Left colon (tissue), 2 donors: ENCODE measurements around the gene TROAP. TPM values are rescaled to one million over a fixed set of nuclear protein-coding genes. Genes with fewer than 3 reads are reported as not detected.
"Not testable (repeated sequence)": the region's sequence is repeated elsewhere in the genome, so short reads cannot be mapped to it uniquely, and the experiment has no call there.

Source experiments
- ATAC-seq: fragments of 200-7000 bp; cut with Tn5 transposase; one replicate; pipeline ENCODE4 v1.9.1; 2020; ENCODE audit warnings: mild to moderate bottlenecking, moderate library complexity
- DNase-seq, 2 donors: peaks; one replicate each; pipeline ENCODE4 v3.0.0-alpha.2; 2020
- intact Hi-C, 2 donors: fragments of 100-400 bp; cut with DNase I in 1 of 2; cut with micrococcal nuclease in 1 of 2; formaldehyde crosslinking; loops; one replicate each; pipeline versions ENCODE4 v1.11.2 to v1.14.0; 2022; cut with DNase I, micrococcal nuclease
- long read RNA-seq: library from polyadenylated mRNA; unstranded; transcript quantifications from one replicate; pipeline ENCODE4 v2.0.0, GENCODE V29; 2021
- total RNA-seq, 2 donors: library from RNA; stranded (reverse); fragmentation: NEBNext Ultra II Directional; extraction: Animal tissue kit (Norgen Biotek cat#: 25700); gene quantifications; one replicate each; pipeline ENCODE4 v1.2.1, GENCODE V29; 2021
- donor health status: DM: no; HTN: no; CAD: no.
- donor health status: DM: yes; HTN: yes; CAD: no.

TROAP gene, protein sequence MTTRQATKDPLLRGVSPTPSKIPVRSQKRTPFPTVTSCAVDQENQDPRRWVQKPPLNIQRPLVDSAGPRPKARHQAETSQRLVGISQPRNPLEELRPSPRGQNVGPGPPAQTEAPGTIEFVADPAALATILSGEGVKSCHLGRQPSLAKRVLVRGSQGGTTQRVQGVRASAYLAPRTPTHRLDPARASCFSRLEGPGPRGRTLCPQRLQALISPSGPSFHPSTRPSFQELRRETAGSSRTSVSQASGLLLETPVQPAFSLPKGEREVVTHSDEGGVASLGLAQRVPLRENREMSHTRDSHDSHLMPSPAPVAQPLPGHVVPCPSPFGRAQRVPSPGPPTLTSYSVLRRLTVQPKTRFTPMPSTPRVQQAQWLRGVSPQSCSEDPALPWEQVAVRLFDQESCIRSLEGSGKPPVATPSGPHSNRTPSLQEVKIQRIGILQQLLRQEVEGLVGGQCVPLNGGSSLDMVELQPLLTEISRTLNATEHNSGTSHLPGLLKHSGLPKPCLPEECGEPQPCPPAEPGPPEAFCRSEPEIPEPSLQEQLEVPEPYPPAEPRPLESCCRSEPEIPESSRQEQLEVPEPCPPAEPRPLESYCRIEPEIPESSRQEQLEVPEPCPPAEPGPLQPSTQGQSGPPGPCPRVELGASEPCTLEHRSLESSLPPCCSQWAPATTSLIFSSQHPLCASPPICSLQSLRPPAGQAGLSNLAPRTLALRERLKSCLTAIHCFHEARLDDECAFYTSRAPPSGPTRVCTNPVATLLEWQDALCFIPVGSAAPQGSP
- 10 to 100 TPM in 1 of 2 donors, 1 to 10 TPM in 1; 4.9 to 12.4 TPM for total RNA-seq
- long read RNA-seq, partial matches to known transcripts, result 1 of 2 reads
- long read RNA-seq, other reads (novel, unspliced or antisense), result 1 of 2 reads

DNA sequence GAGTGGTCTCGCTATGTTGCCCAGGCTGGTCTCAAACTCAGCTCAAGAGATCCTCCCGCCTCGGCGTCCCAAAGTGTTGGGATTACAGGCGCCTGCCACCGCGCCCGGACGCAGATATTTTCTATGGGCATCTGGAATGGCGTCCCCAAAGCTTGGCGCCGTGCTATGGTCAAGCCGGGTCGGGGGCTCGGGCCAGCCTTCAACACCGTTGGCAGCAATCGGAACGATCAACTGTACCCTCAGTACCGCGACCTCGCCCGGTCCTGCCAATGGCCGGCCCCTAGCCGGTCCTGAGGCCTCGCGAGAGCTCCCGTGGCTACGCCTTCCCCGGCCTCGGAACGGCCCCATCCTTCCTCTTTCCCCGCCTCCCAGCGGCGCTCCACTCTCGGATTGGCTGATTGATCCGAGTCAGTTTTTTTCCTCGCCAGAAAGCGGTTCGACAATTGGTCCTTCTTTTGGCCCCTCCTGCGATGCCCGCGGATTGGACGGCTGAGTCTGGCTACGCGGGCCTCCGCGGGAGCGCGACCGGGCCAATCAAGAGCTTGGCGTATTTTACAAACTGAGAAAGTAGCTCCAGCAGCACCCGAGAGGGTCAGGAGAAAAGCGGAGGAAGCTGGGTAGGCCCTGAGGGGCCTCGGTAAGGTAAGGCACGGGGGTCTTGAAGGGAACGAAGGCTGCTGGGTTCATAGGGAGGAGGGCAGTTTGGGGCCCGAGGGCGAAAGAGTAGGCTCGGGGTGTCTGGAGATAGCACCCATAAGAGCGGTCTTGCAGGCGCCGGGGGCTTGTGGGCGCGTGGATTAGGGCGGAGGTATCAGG is at the start of gene TROAP:
TROAP (plus strand) TSS at position 548 of the 816 bp plus-strand sequence. CDS start 354 bp downstream, outside the sequence.
- intact Hi-C loops, result no loop called here
- peak; percentile 97 to 98 for DNase-seq
- peak; percentile 99 for ATAC-seq

DNA sequence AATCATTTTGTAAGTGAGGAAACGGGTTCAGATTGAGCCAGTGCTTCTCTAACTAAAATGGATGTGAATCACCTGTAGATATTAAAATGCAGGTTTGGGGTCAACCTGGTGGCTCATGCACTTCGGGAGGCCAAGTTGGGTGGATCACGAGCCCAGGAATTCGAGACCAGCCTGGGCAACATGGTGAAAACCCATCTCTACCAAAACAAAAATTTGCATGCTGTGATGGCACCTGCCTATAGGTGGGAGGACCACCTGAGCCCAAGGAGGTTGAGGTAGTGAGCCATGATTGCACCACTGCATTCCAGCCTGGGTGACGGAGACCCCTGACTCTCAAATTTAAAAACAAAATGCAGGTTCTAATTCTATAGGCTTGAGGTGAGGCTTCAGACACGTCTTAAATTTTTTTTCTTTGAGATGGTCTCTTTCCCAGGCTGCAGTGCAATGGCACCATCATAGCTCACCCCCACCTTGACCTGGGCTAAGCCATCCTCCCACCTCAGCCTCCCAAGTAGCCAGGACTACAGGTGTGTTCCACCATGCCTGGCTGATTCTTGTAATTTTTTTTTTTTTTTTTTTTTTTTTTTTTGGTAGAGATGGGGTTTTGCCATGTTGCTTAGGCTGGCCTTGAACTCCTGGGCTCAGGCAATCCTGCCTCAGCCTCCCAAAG is 49.2 kb upstream of the TROAP start:
- ATAC-seq (no peak), DNase-seq (no peak)
- intact Hi-C loops, result no loop called here

DNA sequence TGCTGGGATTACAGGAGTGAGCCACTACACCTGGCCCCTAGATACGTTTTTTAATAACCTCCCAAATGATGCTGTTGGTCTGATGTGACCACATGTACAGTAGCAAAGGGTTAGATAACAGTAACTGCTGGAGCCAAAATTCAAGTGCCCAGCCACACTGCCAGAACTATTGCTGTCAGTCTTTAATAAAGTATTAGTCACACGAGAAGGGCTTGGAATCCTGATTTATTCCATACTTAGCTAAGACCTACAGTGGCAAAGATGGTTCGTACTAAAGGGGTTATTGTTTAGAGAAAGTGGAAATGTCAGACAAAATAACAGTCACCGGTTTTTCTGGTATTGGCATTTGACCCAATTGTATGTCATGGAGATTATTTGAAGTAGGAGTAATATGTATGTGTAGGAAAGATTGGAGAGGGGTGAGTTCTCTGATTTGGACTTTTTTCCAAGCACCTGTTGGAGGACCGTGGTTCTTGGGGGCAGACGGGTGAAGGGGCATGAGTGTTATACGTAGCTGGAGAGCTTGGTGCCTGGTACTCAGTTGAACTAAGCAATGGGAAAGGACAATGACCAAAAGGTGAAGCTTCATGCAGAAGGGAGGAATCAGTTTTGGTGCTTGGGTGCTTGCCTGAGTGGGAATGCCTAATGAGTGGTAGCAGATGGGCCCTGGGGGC is 48.5 kb upstream of the TROAP start:
- intact Hi-C loops, result no loop called here
- ATAC-seq (no peak), DNase-seq (no peak)

DNA sequence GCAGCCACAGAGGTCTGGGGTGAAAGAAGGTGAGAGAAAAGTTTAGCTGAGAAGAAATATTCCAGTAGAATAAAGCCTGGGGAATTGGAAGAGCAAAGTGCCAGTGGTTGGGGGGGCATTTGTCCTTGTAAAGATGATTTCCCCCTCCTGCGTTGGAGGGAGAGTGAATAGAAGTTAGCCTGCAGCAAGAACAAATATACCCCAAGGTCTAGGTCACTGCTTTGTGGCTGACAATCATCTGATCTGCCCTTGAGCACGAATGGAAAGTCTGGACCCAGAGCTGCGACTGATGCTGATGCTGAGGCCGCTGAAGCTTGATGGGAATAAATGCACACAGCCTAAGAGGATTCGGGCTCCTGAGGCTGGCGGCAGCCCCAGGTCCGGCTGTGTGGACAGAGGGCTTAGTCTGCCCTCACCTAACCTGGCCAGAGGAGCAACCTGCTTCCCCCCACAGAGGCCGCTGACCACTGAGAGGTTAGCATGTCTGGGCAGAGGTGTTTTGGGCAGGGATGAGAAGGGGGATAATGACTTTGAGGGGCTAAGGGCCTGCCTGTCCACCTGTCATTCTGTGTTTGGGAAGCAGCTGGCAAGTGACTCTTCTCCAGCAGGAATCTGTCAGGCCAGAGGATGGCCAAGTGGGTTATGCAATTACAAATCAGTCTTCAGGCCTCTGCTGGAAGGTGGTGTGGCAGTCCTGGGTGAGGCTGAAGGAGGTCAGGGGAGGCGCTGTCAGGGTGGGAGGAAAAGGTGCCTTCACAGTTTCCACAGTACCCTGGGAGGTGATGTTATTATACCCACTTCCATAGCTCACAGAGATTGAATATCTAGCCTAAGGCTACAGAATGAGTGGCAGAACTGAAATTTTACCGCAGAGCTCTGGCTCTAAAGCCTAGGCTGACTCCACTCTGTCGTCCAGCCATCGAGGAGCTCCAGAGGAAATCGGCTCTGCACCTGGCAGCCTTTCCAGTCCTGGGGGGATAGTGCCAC is 46.5 kb upstream of the TROAP start:
- ATAC-seq, result no peak
- intact Hi-C loops, result no loop called here
- DNase-seq, result no peak

GRCh38 chr12:49277466-49277865 is 45.6 kb upstream of the TROAP start:
- intact Hi-C loops, result no loop called here
- DNase-seq (no peak), ATAC-seq (no peak)

DNA sequence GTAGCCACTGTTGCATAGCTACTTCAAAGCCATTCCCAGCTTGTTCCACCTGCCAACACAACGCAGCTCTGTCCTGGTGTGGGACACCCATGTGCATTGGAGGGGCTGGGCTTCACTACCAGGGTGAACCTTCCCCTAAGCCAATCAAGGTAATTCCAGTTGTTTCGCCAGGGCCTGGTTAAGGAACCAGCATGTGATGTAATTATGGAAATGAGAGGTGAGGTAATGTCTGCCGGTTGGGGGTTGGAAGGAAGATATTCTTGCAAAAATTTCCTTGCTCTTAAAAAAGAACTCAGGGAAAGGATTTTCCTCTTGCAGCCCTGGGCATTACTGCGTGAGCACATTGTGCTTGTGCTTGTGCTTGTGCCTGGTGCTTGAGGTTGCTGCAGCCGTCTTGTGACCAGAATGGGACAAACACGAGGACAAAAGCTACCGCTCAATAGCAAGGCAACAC is 43.3 kb upstream of the TROAP start:
- peak; percentile 29 to 55 for DNase-seq
- intact Hi-C loops, result no loop called here
- ATAC-seq, result peak; percentile 88

- DNase-seq, intact Hi-C loops, ATAC-seq: not testable (repeated sequence)
These were observed 42.5 kb upstream of the TROAP start for GRCh38 chr12:49280545-49280944.

DNA sequence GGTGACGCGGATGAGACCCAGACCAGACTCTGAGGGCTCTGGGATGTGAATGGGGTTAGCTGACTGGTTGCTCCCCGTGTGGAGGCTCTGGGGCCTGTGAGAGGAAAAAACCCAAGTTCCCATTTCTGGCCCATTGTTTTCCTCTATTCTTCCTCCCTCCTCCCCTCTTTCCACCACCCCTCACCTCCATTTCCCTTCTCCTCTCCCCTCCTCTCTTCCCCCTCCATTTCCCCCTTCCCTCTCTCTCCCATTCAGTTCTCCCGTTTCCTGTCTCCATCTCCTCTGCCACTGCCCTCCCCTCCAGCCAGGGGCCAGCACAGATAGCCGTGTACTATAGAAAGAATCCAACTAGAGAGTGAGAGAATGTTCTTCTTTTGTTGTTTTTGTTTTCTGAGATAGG is 40.8 kb upstream of the TROAP start:
- intact Hi-C loops, result no loop called here

GRCh38 chr12:49282740-49283375 is 40.2 kb upstream of the TROAP start:
- intact Hi-C loops, DNase-seq, ATAC-seq: not testable (repeated sequence)

More for the DNA sequence above, 40.8 kb upstream of the TROAP start:
- ATAC-seq, result no peak
- no peak for DNase-seq

GRCh38 chr12:49283541-49284429 is 39.3 kb upstream of the TROAP start:
- ATAC-seq (no peak), DNase-seq (no peak)
- intact Hi-C loops, result no loop called here

DNA sequence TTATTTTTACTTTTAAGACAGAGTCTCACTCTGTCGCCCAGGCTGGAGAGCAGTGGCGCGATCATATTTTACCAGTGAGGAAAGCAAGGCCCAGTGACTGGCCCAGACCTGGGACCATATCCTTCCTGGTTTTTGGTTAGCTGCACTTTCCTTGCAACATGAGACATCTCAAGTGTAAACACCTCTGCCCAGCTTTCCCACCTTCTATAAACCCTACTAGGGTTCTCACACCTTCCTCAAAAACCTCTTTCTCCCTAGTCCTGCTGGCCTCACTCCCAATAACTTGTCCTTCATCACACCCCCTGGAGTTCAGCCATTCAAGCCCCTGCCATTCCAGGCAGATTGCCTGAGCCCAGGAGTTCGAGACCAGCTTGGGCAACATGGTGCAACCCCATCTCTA is 38.4 kb upstream of the TROAP start:
- intact Hi-C loops, result loop anchor here in 1 of 2 donors (5.0 kb wide), 1 partner anchor 53 kb away; the partner anchor contains the start of gene C1QL4
- no peak for DNase-seq

DNA sequence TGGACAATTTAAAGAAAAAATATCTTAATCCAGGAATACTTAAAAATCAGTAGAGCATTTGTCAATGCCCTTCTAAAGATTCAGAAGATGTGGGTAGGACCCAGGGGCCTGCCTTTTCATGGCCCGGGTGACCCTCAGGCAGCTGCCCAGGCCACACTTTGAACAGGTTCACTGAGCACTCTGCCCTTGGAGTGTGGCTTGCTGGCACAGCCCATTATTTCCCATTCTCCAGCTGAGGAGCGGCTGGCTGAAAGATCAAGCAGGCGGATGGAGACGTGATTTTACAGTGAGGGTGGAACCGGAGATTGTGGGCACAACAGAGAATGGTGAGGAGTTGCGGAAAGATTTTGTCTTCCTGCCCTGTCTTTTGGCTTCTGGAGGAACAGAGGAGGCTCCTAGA is 35.2 kb upstream of the TROAP start:
- DNase-seq (no peak), ATAC-seq (peak; percentile 16)
- intact Hi-C loops, result loop anchor here in 1 of 2 donors (5.0 kb wide), 1 partner anchor 49 kb away; the partner anchor contains the start of gene C1QL4

More for the DNA sequence above, 38.4 kb upstream of the TROAP start:
- no peak for ATAC-seq

- intact Hi-C loops, result loop anchor here in 1 of 2 donors (5.0 kb wide), 1 partner anchor 49 kb away; the partner anchor contains the start of gene C1QL4
These were observed 34.6 kb upstream of the TROAP start for GRCh38 chr12:49288412-49288853.

GRCh38 chr12:49288922-49289555 is 34.0 kb upstream of the TROAP start:
- no peak for ATAC-seq
- no peak for DNase-seq

More at GRCh38 chr12:49288412-49288853, 34.6 kb upstream of the TROAP start:
- peak; percentile 63 for ATAC-seq
- peak in 1 of 2 donors; percentile 56 for DNase-seq

More at GRCh38 chr12:49288922-49289555, 34.0 kb upstream of the TROAP start:
- intact Hi-C loops, result loop anchor here in 1 of 2 donors (5.0 kb wide), 1 partner anchor 48 kb away; the partner anchor contains the start of gene C1QL4
